ENCODE data around the gene TRPM1.

Gene TRPM1

DNA sequence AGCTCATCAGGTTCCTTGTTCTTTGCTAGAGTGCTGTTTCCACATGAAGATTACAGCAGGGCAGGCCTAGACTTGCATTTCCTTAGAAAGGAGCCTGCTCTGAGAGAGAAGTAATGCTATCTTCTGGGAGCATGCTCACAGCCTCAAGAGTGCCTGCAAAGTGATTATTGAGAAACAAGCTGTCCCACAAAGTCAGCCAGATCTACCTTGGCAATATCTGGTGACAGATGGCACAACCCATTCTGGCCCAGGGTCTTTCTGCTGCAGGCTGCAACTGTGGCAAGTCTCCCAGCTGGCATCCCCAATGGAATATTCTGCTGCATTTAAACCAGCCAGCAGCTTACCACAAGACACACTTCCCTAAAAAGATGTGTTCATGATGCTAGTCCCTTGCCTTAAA, 139.4 kb downstream of the TRPM1 start:
- DNase-seq: no peak

DNA sequence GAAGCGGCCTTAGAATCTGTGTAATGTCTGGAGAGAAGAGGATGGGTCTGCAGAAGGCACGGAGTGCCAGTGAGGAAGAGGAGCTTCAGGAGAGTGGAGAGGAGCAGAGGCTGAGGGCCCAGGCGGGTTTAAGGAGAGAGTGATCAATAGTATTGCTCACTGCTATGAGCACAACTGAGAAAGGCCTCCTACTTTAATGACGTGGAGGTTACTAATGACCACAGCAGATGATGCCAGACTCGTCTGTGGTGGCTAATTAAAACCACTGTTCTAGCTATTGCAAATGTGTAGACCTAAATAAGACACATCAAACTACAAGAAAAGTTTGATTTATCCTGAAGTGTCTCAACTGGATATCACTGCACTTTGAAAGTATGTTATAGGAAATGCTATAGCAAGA, 143.3 kb downstream of the TRPM1 start:
- DNase-seq: no peak

DNA sequence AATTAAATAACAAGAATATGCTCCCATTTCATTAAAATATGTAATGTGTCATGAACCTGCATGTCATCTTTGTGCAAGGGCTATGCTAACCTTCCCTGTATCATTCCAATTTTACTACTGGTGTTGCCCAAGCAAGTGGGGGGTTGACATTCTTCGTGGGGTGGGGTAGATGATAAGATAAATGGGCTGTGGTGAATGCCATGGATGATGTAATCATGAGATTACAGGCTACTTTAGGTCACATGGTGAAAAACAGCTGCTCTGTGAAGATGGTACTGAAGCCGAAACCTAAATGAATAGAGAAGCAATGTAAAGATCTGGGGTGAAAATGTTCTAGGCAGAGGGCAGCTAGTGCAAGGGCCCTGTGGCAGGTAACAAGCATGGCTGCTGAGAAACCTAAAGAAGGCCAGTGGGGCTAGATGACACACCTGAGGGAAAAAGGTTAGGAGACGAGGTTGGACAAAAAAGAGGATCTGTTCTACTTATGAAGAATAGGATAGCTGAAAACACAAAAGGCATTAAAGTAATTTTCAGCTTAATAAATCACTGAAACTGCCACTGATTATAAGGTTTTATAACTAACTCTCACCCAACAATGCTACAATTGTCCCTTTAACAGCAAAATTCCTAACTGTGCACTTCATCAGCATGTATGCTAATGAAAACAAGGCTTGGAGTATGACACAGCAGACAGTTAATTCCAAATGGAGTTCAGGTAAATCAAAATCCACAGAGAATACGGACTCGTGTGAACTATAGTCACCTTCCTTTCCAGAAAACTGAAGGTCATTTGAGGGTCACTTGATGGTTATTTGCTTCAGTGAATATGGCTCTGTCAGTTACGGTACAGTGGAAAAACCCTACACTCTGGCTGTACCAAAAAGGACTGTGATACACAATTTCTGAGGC, 145.1 kb downstream of the TRPM1 start:
- no peak for DNase-seq

DNA sequence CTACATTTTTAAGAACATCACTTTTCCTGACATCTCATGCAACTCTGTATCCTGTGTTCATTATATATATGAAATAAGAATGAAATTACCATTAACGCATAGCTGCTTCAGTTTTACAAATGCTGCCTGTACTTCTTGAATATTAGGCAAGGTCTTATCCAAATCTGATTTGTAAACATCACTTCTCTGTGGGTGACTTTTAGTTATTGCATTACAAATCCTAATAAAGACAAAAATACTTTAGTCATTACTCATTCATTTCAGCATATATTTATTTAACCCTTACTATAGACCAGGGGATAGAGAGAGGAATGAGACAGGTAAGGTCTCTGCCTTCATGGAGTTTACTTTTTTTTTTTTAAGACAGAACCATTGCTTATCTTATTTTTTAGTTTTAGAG, 146.9 kb downstream of the TRPM1 start:
- DNase-seq: no peak

DNA sequence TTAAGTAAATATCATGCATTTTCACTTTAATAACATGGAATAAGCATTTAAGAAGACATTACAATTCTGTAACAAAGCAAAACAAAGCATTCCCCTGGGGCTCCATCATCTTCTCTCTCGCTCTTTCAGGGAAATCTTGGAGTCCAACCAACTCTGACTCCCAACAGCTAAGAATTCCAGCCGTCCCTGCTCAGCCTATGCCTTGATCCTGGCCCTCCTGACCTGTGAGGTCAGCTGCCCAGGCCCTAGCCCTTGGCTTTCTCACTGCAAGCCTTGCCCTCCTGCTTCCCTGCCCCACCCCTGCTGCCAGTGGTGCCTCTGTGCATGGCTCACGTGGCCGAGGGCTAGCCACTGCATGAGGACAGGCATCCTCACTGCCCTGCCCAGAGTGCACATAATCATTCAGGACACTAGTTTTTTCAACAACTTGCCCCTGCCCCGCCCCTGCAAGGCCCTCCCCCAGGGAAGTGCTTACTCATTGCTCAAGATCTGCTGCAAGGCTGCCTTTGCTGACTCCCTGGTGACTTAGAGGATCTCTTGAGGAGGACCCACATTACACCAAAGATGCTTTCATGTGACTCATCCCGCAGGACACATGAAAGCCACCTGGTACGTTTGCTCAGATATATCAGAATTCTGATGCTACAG, 147.7 kb downstream of the TRPM1 start:
- peak; percentile 36 to 38 for DNase-seq

DNA sequence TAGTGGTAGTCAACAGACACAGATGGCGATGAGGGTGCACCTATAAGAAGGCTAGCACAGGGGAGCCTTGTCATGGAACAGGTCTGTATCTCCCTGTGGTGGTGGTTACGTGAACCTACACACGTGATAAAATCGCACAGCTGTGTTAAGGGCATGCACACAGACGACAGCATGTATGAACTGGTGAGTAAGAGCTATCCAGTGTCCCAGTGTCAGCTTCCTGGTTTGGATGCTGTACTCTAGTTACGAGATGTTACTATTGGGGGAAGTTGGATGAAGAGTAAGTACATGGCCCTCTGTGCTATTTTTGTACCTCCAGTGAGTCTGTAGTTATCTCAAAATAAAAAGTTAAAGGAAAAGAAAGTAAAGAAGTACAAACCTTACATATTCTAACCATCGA, 148.3 kb downstream of the TRPM1 start:
- DNase-seq: no peak
